DMS 273 (cell line): Measurements from ENCODE around the gene PHF20.
"Not testable (repeated sequence)": the region's sequence is repeated elsewhere in the genome, so short reads cannot be mapped to it uniquely, and the experiment has no call there.

ENCODE experiments used
- DNase-seq: peaks from one replicate; lab custom pipeline; 2025; ENCODE audit not compliant: unreplicated experiment; lab: John Stamatoyannopoulos, UW

The PHF20 gene

DNA sequence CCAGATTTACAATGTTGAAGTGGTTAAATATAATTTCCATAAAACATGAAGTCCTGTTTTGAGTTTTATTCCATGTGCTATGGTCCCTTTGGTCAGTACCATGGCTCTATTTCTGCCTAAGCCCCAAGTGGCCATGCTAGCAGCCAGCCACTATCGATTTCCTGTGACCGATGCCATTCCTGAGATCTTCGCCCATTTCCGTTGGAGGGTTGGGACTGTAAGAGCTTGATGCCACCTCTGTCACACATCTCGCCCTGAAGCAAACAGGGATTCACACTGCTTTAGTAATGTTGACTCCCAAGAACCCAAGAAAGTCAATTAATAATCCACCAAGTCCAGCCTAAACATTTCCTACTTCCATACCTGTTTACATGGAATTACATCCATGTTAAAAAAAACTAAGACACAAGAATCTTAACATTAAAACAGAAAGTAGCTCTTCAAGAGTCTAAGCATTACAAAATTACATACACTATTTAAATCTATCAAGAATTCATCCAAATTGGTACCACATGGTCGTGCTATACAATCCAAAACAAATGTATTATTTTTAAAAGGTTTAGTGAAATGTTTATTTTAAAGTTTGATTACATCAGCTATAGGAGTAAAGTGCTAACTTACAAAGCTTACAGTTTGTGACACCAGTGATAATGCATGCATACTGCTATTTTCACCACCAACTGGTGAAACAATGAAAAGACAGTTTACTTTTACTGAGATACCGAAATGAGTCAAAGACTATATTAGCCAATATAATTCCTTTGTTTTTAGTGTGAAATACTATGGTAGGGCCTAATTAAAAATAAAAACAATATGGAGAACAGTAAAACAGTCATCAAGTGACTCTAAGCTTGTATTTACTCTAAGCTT lies 32.3 kb upstream of the PHF20 start:
- peak; percentile 46 for DNase-seq

DNA sequence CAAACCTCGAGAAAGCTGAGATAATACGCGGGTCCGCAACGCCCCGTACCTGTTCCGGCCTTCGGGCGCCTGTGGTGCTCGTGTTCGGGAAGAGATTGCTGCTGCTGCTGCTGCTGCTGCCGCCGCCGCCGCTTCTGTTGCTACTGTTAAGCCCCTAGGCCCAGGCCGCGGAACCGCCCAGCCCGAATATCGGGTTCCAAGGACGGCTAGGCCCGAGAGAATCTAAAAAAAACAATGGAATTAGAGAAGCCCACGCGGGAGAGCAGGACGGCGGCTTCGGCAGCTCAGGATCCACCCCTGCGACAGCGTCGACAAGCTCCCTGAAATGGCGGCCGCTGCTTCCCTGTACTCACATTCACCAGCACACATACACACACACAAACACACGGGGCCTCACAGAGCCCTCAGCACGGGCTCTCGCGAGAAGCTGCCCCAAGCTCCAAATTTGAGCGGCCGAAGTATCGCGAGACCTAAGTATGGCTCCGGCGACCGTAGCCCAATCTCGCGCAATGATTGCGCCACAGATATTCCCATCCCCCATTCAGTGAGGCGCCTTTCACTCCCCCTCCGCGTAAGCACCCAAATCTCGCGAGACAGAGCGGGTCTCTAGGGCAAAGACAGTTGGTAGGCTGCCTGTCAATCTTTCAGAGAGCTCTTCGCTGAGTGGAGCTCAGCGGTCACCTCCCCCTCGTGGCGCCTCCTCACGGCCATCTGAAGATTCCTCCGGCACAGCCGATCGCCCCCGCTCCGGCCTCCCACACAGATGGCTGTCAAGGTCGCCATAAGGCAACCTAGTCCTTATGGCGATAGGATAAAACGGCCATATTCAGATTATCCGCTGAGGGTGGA lies 29.7 kb upstream of the PHF20 start, which contains the start of gene RBM39:
Gene RBM39, minus strand, starts transcription at position 369 of the 849 bp plus-strand sequence. CDS start 1,386 bp downstream, outside the sequence.
- DNase-seq, result peak; percentile 100

- peak; percentile 57 for DNase-seq
Observed at GRCh38 chr20:35742741-35743523, 28.9 kb upstream of the PHF20 start.

GRCh38 chr20:35743693-35744491 lies 27.9 kb upstream of the PHF20 start:
- DNase-seq, result no peak

GRCh38 chr20:35744492-35744841 lies 27.3 kb upstream of the PHF20 start:
- DNase-seq, result not testable (repeated sequence)

GRCh38 chr20:35750611-35751010 lies 21.2 kb upstream of the PHF20 start:
- no peak for DNase-seq

DNA sequence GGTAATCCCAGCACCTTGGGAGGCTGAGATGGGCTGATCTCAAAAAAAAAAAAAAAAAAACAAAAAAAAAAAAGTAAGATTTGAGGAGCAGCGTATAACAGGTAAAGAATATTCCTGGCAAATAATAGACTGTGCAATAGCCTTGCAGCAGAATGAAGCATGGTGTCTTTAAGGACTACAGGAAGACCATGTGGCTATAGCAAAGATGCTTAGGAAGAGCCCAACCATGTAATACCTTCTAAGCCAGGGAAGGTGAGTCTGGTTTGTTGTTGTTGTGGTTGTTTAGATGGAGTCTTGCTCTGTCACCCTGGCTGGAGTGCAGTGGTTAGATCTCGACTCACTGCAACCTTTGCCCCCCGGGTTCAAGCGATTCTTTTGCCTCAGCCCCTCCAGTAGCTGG lies 15.4 kb upstream of the PHF20 start:
- DNase-seq, result no peak

DNA sequence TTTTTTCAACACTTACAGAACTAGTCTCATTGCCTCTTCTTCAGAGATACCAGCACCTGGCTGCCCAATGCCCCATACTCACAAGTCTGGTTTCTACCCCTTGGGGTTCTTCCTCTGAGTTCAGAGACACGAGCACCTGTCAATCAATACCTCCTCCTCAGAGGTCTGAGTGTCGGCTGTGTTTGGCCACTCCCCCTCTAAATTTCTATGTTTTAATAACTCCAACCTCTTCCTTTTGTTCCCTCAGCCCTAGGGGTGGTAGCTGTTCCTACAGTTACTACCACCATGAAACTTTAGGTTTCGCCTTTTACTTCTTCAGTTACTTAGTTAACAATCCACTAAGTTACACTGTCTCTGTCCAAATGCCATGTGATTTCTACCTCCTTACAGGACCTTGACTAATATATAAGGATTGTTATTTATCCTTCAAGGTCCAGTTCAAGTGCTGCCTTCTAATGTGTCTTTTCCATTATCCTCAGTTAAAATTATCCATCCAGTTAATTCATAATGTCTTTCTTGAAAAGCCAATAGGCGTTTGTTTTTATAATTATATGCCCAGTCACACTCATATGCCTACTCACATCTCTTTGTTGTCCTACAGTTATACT lies 14.6 kb upstream of the PHF20 start:
- no peak for DNase-seq

DNA sequence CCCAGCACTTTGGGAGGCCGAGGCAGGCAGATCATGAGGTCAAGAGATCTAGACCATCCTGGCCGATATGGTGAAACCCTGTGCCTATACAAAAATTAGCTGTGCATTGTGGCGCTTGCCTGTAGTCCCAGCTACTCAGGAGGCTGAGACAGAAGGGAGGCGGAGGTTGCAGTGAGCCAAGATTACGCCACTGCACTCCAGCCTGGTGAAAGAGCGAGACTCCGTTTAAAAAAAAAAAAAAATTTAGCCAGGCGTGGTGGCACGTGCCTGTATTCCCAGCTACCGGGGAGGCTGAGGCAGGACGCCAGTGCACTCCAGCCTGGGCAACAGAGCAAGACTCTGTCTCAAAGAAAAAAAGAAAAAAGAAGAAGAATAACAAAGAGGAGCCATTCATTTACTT lies 10.3 kb upstream of the PHF20 start:
- not testable (repeated sequence) for DNase-seq

GRCh38 chr20:35762461-35762860 lies 9.4 kb upstream of the PHF20 start:
- no peak for DNase-seq

DNA sequence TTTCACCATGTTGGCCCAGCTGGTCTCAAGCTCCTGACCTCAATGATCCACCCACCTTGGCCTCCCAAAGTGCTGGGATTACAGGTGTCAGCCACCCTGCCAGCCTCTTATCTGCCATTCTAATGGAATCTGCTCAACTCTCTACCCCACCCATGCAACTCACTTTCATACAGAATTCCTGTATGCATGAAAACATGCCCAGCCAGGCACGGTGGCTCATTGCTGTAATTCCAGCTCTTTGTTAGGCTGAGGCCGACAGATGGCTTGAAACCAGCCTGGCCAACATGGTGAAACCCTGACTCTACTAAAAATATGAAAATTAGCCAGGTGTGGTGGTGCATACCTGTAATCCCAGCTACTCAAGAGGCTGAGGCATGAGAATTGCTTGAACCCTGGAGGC lies 6.9 kb upstream of the PHF20 start:
- DNase-seq, result peak; percentile 42

GRCh38 chr20:35766843-35767242 lies 5.0 kb upstream of the PHF20 start:
- no peak for DNase-seq

DNA sequence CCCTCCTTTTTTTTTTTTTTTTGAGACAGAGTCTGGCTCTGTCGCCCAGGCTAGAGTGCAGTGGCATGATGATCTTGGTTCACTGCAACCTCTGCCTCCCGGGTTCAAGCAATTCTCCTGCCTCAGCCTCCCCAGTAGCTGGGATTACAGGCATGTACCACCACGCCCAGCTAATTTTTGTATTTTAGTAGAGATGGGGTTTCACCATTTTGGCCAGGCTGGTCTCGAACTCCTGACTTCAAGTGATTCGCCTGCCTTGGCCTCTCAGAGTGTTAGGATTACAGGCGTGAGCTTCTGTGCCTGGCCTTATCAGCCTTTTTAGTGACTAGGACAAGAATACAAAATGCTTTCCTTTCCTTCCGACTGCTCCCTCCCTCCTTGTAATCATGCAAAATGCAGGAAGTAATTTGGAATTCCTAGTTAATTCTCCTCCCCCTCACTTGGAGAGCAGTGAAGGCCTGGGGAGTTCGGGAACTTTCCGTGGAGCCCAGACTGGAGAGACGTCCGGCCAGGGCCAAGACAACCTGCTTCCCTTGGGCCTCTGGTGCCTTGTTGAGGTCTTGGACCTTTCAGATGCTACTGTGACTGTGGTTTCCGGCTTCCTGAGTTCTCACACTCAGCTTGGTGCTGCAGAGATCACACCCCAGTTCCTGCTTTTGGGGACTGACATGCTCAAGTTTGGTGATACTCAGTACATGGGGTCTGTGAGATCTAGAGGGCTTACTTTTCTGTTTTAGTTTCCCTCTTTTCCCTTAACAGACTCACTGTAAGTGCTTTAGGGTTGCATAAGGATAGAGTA lies 3.9 kb upstream of the PHF20 start:
- DNase-seq, result no peak

- DNase-seq, result peak; percentile 98
Observed at GRCh38 chr20:35768731-35769664, 2.8 kb upstream of the PHF20 start.

- no peak for DNase-seq
Observed at GRCh38 chr20:35771367-35771688, 487 bp upstream of the PHF20 start.

DNA sequence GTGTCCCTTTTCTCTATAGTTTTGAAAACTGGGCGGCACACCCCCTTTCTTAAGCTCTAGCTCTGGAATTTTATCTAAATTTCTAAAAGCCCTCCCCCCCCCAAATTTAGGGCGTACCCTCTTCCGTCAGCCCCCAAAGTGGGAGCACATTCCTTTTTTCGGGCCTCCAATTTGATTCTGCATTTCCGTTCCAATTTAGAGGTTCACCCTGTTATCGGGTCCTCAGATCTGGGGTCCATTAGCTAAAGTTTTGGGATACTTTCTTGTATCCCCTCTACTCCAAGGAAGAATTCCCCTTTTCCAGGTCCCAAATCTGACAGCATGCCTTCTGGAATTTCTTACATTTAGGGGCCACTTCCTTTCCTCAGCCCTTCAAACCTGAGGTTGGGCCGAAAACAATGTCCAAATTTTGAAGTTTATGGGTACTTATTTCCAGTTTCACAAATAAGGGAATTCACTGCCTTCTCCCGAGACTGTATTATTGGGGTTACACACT lies 796 bp downstream of the PHF20 start:
- DNase-seq, result peak; percentile 43

- DNase-seq, result no peak
Observed at GRCh38 chr20:35773154-35773751, 1.4 kb downstream of the PHF20 start.

- no peak for DNase-seq
Observed at GRCh38 chr20:35774391-35774790, 2.6 kb downstream of the PHF20 start.
